Inflammatory macrophage treated with lipopolysaccharide for 4 hours (primary cell): ENCODE results near the gene MUL1.

Experiments used
- DNase-seq: peaks from one replicate; pipeline ENCODE4 v3.0.0-alpha.2; 2020

Gene MUL1

GRCh38 chr1:20466273-20466672 lies 41.7 kb downstream of the MUL1 start:
- no peak for DNase-seq

- no peak for DNase-seq
Measured at GRCh38 chr1:20465187-20465586, 42.8 kb downstream of the MUL1 start.

- DNase-seq: no peak
Measured at GRCh38 chr1:20463502-20463901, 44.4 kb downstream of the MUL1 start.

GRCh38 chr1:20462397-20462796 lies 45.6 kb downstream of the MUL1 start:
- no peak for DNase-seq

- DNase-seq: no peak
Measured at GRCh38 chr1:20458717-20459116, 49.2 kb downstream of the MUL1 start.

GRCh38 chr1:20454004-20454403 lies 53.9 kb downstream of the MUL1 start:
- no peak for DNase-seq

GRCh38 chr1:20449735-20450311 lies 58.1 kb downstream of the MUL1 start:
- DNase-seq: no peak
